ENCODE results near the gene PI4KA.
"Not testable (repeated sequence)": the region's sequence is repeated elsewhere in the genome, so short reads cannot be mapped to it uniquely, and the experiment has no call there.

GRCh38 chr22:20700347-20700746, 158.3 kb downstream of the PI4KA start:
- not testable (repeated sequence) for TF ChIP-seq POLR2A (IDR thresholded peaks at IDR 0.05; ENCODE audit: low read depth, low read length); POLR2AphosphoS5 (IDR thresholded peaks at IDR 0.05; ENCODE audit: low read depth, low read length); TAF1 (IDR thresholded peaks at IDR 0.05; ENCODE audit: borderline replicate concordance, low read depth, low read length)

Measured in GM12892 (cell line).